CD4-positive, alpha-beta T cell treated with Interleukin-10 for 1 hour (primary cell): Measurements from ENCODE around the gene MILR1.
"Not testable (repeated sequence)": the region's sequence is repeated elsewhere in the genome, so short reads cannot be mapped to it uniquely, and the experiment has no call there.

Experiments used
- DNase-seq: peaks from one replicate; pipeline ENCODE4 v3.0.0-alpha.2; 2020

The MILR1 gene

DNA sequence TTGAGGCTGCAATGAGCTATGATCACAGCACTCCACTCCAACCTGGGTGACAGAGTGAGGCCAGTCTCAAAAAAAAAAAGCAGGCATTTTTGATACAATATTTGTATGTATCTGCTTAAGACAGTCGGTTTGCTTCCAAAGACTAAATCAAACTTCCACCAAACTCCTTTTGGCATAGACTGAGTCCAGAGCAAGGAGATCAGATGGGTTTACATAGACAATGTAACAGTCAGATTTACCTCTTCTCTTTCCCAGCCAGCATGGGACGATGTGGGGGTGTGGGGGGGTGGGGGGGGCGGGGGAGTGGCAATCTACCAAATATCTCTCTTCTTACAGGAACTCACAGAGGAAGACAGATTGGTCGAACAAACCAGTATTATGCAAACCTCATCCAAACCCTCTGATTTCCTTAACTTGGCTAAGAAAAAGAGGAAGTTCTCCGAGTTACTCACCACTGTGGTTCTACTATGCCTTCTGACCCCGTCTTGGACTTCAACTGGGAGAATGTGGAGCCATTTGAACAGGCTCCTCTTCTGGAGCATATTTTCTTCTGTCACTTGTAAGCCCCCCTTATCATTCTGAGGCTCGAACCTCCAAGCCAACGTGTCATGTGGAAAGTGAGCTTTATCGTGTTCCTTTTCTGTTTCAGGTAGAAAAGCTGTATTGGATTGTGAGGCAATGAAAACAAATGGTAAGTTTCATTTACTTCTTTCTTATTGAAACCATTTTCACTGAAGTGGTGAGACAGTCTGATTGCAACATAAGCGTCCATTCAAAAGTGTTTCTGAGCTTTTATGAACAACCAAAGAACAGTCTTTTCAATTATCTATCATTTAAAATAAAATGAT, at the start of gene MILR1:
TSS of gene MILR1 (plus strand) at position 451 of the 848 bp plus-strand sequence. CDS start at position 505, 54 bp downstream.
- DNase-seq, result peak; percentile 19

DNA sequence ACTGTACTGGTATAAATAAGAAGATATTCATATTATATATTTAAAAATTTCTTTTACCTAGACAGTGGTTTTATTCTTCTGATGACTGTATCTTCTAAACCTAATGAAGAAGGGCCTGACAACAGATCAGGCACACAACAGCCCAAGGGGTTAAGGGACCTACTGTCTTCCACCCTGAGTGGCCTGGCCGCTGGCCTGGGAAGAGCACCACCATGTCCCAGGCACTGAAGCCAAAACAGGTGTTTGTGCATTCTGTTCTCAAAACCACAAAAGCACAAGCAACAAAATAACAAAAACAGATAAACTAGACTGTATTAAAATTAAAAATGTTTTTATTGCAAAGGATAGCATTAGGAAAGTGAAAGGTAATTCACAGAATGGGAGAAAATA, 49.2 kb upstream of the MILR1 start:
- DNase-seq, result no peak

GRCh38 chr17:64400642-64401041, 48.3 kb upstream of the MILR1 start:
- no peak for DNase-seq

GRCh38 chr17:64401244-64401860, 47.6 kb upstream of the MILR1 start:
- DNase-seq, result no peak

GRCh38 chr17:64401941-64402340, 47.0 kb upstream of the MILR1 start:
- DNase-seq, result no peak

GRCh38 chr17:64402469-64402868, 46.4 kb upstream of the MILR1 start:
- DNase-seq, result no peak

GRCh38 chr17:64403881-64404460, 44.9 kb upstream of the MILR1 start:
- DNase-seq, result no peak

GRCh38 chr17:64406321-64407200, 42.4 kb upstream of the MILR1 start:
- peak; percentile 40 for DNase-seq

DNA sequence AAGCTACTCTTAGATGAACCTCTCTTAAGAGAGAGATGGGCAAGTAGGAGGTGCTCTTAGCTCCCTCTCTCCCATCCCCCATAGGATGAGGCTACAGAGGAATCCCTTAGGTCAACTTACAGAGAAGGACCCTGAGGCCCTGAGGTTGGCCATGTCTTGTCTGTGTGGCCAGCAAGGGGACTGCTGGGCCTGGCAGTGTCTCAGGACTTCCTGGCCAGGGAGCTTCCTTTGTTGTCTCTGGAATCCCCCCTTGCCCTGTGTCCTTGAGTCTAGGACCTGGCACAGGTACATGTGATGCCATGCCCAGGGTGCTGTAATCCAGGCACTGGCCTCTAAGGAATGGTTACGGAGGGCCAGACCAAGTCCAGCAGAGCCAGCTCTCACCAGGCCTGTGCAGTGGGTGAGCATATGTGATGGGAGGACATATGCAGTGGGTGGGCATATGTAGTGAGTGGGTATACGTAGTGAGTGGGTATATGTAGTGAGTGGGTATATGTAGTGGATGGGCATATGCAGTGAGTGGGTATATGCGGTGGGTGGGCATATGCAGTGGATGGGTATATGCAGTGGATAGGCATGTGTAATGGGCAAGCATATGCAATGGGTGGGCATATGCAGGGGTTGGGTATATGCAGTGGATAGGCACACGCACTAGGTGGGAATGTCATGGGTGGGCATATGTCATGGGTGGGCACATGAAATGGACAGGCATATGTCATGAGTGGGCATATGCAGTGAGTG, 38.0 kb upstream of the MILR1 start:
- DNase-seq, result no peak

- DNase-seq, result no peak
Observed at GRCh38 chr17:64411999-64412771, 36.7 kb upstream of the MILR1 start.

GRCh38 chr17:64412944-64413381, 36.0 kb upstream of the MILR1 start:
- no peak for DNase-seq

DNA sequence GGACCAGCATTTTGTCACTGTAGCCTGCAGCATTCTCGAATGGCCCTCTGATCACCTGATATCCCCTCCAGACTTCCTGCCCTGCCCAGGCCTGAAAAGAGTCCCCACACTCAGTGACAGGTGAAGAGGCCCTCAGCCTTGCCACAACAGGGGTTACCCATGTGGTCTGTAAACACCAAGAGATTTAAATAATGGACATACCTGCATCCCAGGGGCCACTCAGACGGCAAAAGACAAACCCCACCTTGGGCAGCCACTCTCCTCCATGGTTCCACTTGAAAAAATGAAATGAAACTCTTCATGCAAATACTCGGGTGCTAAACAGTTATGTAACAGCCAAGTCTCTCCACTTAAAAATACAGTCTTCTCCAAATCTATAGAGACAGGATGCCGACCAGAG, 35.4 kb upstream of the MILR1 start:
- DNase-seq, result no peak

DNA sequence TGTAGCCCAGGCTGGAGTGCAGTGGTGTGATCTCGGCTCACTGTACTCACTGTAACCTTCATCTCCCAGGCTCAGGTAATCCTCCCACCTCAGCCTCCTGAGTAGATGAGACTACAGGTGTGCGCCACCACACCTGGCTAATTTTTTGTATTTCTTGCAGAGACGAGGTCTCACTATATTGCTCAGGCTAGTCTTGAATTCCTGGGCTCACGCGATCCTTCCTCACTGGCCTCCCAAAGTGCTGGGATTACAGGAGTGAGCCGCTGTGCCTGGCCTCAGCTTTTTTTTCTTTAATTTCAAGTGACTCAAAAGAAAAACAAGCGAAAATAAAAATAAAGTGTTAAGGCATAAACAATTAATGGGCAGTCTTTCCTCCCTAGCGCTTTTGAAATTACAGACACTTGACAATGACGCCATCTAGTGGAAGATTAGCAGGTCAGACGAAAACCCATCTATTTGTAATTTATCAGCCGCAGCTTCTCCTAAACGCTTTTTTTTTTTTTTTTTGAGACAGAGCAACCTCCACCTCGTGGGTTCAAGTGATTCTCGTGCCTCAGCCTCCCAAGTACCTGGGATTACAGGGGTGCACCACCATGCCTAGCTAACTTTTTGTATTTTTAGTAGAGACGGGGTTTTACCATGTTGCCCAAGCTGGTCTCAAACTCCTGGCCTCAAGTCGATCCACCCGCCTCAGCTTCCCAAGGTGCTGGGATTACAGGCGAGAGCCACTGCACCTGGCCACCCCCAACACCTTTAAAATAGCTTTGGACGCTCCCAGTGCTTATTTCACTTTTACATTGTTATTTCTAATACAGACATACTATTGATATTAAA, 30.2 kb upstream of the MILR1 start:
- DNase-seq, result peak; percentile 75

GRCh38 chr17:64420143-64420670, 28.7 kb upstream of the MILR1 start:
- DNase-seq, result peak; percentile 82

GRCh38 chr17:64422121-64422520, 26.8 kb upstream of the MILR1 start:
- not testable (repeated sequence) for DNase-seq

- no peak for DNase-seq
Observed at GRCh38 chr17:64423881-64424280, 25.0 kb upstream of the MILR1 start.

- DNase-seq, result no peak
Observed at GRCh38 chr17:64424324-64424849, 24.5 kb upstream of the MILR1 start.

GRCh38 chr17:64425191-64425590, 23.7 kb upstream of the MILR1 start:
- no peak for DNase-seq

DNA sequence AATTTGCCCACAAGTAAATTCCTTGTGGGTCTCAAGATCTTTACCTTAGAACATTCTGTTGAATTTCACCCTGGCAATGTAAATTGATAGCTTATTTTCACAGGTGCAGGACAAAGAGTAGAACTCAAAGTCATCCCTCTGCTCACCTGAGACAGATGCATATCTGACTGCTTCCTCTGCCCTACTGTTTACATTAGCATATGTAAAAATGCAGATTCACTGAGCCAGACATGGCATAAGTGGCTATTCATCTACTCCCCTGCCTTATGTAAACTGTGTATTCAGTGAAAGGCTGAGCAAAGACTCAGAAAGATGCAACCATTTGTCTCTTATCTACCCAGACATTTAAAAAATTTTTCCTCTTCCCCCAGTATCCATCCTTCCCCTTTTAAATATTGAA, 22.3 kb upstream of the MILR1 start:
- DNase-seq, result no peak

GRCh38 chr17:64428406-64428805, 20.5 kb upstream of the MILR1 start:
- DNase-seq, result no peak
